ENCODE data around the gene ESRP2. TPM values are rescaled to one million over a fixed set of nuclear protein-coding genes. Genes with fewer than 3 reads are reported as not detected.

Gene ESRP2
- total and polyA plus RNA-seq, 9 of the 15 experiments (the other 6 are each of a cell fraction or from before 2014, with no cell fraction given), result 0.05 to 0.15 (median 0.07) TPM; not detected in 6

DNA sequence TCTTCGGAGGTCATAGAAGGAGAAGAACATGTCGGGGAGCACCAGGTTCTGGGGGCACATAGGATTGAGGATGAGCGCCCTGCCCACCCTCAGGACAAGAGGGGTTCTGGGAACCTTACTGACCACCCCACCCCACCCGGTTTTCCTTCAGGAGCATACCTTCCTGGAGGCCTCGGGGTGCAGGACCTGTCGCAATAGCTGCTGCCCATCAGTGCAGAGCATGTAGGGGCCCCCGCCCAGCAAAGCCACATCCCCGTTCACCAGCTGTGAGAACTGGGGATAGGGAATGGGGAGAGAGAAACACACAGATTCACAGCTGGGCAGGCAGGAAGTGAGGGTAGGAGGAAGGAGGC is 2.1 kb downstream of the ESRP2 start:
- Histone ChIP-seq H4K20me1 (replicated peaks; ENCODE audit: control insufficient read depth, insufficient read depth, low read length) (no peaks in the 10 kb centered on the region; the same call in 1 of the 2 replicates), H2AFZ (ENCODE audit: low read depth, low read length) (no peak overlapping the region), H3K36me3 (ENCODE audit: control insufficient read depth, insufficient read depth, low read length) (peaks cover 30% of the 10 kb centered on the region; the same call in 2 of the 3 replicates), H3K9me3 (replicated peaks; ENCODE audit: control insufficient read depth, insufficient read depth, low read depth, low read length) (peaks cover 5% of the 10 kb centered on the region), H3K9me1 (ENCODE audit: control insufficient read depth, insufficient read depth, low read length) (no peaks in the 10 kb centered on the region), H3K4me2 (ENCODE audit: insufficient read depth, low read length) (no peak overlapping the region), H3K79me2 (ENCODE audit: control insufficient read depth, insufficient read depth, low read length) (no peaks in the 10 kb centered on the region; the same call in 2 of the 3 replicates), H3K4me3 (no peak overlapping the region), H3K27me3 (ENCODE audit: control insufficient read depth in 2 of 2, insufficient read depth in 2 of 2, low read length in 2 of 2) (no peaks in the 10 kb centered on the region), H3K27ac (ENCODE audit: extremely low read depth, low read depth, low read length) (no peak overlapping the region), H3K9ac (ENCODE audit: insufficient read depth in 1 of 2, low read depth in 2 of 2, low read length in 2 of 2) (no peak overlapping the region), H3K4me1 (replicated peaks in 1 of 2; ENCODE audit: control insufficient read depth in 2 of 2, insufficient read depth in 2 of 2, low read length in 2 of 2) (peaks cover 0 to 19% of the 10 kb centered on the region in 2 experiments; a peak in 1 of 5 replicates)
- intact Hi-C loops (cut with micrococcal nuclease) (no loop called here), in situ Hi-C loops (cut with MboI) (no loop called here)
- 98% methylated on average over 6 of the region's 8 CpGs for WGBS (ENCODE audit: insufficient coverage, low coverage, missing lambda C conversion rate)
- ChIA-PET POLR2A (interaction anchor here (0.6 to 0.7 kb wide), 2 partner anchors 77 to 1061 kb away, joined by 3 to 4 read pairs; no protein-coding TSS in a partner anchor), CTCF (ENCODE audit: low intra/inter-chr PET ratio) (no interaction called here)
- ATAC-seq (no peak), DNase-seq (ENCODE audit: extremely low read depth in 1 of 4, low spot score in 3 of 4) (no peak), FAIRE-seq (no peak)
- BruUV-seq (replicated peaks), result no TSS peak
- TF ChIP-seq NR2C2 (CRISPR knock-in tag; IDR thresholded peaks at IDR 0.05) (no peak), NR2C2 (tag; IDR thresholded peaks at IDR 0.05) (no peak), MLLT1 (IDR thresholded peaks at IDR 0.05) (no peak), FOSL1 (tag; conservative IDR thresholded peaks at IDR 0.05) (no peak), CEBPB (tag; IDR thresholded peaks at IDR 0.05) (0 out of 2 replicates have a peak, but pooled peaks have one; percentile 25), ZBTB11 (CRISPR knock-in tag; IDR thresholded peaks at IDR 0.05) (0 out of 6 replicates have a peak, but pooled peaks of 1 of the 3 experiments have one; percentile 56), L3MBTL2 (IDR thresholded peaks at IDR 0.05) (no peak)
- TF ChIP-seq, protein P1, sequence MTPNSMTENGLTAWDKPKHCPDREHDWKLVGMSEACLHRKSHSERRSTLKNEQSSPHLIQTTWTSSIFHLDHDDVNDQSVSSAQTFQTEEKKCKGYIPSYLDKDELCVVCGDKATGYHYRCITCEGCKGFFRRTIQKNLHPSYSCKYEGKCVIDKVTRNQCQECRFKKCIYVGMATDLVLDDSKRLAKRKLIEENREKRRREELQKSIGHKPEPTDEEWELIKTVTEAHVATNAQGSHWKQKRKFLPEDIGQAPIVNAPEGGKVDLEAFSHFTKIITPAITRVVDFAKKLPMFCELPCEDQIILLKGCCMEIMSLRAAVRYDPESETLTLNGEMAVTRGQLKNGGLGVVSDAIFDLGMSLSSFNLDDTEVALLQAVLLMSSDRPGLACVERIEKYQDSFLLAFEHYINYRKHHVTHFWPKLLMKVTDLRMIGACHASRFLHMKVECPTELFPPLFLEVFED (CRISPR knock-in tag; conservative IDR thresholded peaks at IDR 0.05), result no peak
- TF ChIP-seq, protein P2, sequence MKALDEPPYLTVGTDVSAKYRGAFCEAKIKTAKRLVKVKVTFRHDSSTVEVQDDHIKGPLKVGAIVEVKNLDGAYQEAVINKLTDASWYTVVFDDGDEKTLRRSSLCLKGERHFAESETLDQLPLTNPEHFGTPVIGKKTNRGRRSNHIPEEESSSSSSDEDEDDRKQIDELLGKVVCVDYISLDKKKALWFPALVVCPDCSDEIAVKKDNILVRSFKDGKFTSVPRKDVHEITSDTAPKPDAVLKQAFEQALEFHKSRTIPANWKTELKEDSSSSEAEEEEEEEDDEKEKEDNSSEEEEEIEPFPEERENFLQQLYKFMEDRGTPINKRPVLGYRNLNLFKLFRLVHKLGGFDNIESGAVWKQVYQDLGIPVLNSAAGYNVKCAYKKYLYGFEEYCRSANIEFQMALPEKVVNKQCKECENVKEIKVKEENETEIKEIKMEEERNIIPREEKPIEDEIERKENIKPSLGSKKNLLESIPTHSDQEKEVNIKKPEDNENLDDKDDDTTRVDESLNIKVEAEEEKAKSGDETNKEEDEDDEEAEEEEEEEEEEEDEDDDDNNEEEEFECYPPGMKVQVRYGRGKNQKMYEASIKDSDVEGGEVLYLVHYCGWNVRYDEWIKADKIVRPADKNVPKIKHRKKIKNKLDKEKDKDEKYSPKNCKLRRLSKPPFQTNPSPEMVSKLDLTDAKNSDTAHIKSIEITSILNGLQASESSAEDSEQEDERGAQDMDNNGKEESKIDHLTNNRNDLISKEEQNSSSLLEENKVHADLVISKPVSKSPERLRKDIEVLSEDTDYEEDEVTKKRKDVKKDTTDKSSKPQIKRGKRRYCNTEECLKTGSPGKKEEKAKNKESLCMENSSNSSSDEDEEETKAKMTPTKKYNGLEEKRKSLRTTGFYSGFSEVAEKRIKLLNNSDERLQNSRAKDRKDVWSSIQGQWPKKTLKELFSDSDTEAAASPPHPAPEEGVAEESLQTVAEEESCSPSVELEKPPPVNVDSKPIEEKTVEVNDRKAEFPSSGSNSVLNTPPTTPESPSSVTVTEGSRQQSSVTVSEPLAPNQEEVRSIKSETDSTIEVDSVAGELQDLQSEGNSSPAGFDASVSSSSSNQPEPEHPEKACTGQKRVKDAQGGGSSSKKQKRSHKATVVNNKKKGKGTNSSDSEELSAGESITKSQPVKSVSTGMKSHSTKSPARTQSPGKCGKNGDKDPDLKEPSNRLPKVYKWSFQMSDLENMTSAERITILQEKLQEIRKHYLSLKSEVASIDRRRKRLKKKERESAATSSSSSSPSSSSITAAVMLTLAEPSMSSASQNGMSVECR (CRISPR knock-in tag; IDR thresholded peaks at IDR 0.05), result no peak

Measured in K562 (cell line).